H1 (cell line): ENCODE measurements around the gene ALG14.

Experiments used
- NANOG ChIP-seq: IDR thresholded peaks from 2 replicates; pipeline ENCODE4 v1.6.1; 2011; ENCODE audit warnings: low read length, low read depth, mild to moderate bottlenecking, inconsistent platforms; ENCODE audit not compliant: insufficient read depth, poor library complexity, severe bottlenecking
- POLR2A ChIP-seq, 2 experiments: IDR thresholded peaks; 1 replicate in 1 of 2; 2 replicates in 1 of 2; pipeline ENCODE4 v1.6.1; 2011; ENCODE audit warnings: low read depth in 2 of 2, low read length in 2 of 2, mild to moderate bottlenecking in 2 of 2; ENCODE audit errors: control extremely low read depth in 1 of 2
- POLR2AphosphoS5 ChIP-seq: IDR thresholded peaks from 2 replicates; pipeline ENCODE4 v1.6.1; 2011; ENCODE audit warnings: low read depth, low read length
- SRF ChIP-seq: IDR thresholded peaks from 2 replicates; pipeline ENCODE4 v1.6.1; 2011; ENCODE audit warnings: mild to moderate bottlenecking, low read depth, low read length, moderate library complexity
- TF ChIP-seq, protein P1 (sequence below), 3 experiments: IDR thresholded peaks; 1 replicate in 2 of 3; 2 replicates in 1 of 3; pipeline versions ENCODE4 v1.5.1 to v1.6.1; 2011; ENCODE audit warnings: low read length in 3 of 3, mild to moderate bottlenecking in 3 of 3, inconsistent platforms in 2 of 3, low read depth in 1 of 3, moderate library complexity in 1 of 3; ENCODE audit not compliant: insufficient read depth in 1 of 3; ENCODE audit errors: control extremely low read depth in 1 of 3

DNA sequence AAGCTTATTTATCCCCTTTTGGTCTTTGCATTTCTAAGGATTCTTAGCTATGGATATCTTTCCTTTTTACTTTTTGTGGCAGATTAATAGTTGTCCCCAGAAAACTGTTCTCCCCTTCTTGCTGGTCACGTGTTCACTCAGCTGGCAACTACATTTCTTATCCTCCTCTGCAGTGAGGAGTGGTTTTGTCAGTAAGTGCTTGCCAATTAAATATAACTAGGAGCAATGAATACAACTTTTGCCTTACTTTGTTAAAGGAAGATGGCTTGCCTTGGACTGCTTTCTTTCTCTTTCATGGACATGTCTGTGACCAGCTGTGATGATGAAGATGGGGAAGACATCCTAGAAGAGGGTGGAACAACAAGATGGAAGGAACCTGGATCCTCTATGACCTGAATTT, 15.6 kb upstream of the ALG14 start:
- TF ChIP-seq SRF (no peak), POLR2A (IDR thresholded peaks at IDR 0.05; ENCODE audit: control extremely low read depth in 1 of 2, low read depth in 2 of 2, low read length in 2 of 2) (no peak), NANOG (no peak), POLR2AphosphoS5 (no peak)
- TF ChIP-seq, protein P1, sequence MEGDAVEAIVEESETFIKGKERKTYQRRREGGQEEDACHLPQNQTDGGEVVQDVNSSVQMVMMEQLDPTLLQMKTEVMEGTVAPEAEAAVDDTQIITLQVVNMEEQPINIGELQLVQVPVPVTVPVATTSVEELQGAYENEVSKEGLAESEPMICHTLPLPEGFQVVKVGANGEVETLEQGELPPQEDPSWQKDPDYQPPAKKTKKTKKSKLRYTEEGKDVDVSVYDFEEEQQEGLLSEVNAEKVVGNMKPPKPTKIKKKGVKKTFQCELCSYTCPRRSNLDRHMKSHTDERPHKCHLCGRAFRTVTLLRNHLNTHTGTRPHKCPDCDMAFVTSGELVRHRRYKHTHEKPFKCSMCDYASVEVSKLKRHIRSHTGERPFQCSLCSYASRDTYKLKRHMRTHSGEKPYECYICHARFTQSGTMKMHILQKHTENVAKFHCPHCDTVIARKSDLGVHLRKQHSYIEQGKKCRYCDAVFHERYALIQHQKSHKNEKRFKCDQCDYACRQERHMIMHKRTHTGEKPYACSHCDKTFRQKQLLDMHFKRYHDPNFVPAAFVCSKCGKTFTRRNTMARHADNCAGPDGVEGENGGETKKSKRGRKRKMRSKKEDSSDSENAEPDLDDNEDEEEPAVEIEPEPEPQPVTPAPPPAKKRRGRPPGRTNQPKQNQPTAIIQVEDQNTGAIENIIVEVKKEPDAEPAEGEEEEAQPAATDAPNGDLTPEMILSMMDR (IDR thresholded peaks at IDR 0.05; ENCODE audit: control extremely low read depth in 1 of 3, insufficient read depth in 1 of 3, low read depth in 1 of 3, low read length in 3 of 3), result no peak
